Cerebellar cortex (tissue), 1 donor: ENCODE data around the gene CNOT4.
"Not testable (repeated sequence)": the region's sequence is repeated elsewhere in the genome, so short reads cannot be mapped to it uniquely, and the experiment has no call there.

Experiments
- DNase-seq: peaks from one replicate; pipeline ENCODE4 v3.0.0-alpha.2; 2015; ENCODE audit warnings: low spot score

The CNOT4 gene

GRCh38 chr7:135364206-135364605 lies 145.7 kb downstream of the CNOT4 start:
- DNase-seq, result no peak

- DNase-seq, result no peak
Observed at GRCh38 chr7:135362871-135363270, 147.0 kb downstream of the CNOT4 start.

- no peak for DNase-seq
Observed at GRCh38 chr7:135361788-135362187, 148.1 kb downstream of the CNOT4 start.

- DNase-seq, result no peak
Observed at GRCh38 chr7:135359615-135360014, 150.3 kb downstream of the CNOT4 start.

- no peak for DNase-seq
Observed at GRCh38 chr7:135355377-135356048, 154.4 kb downstream of the CNOT4 start.

- no peak for DNase-seq
Observed at GRCh38 chr7:135353832-135354231, 156.1 kb downstream of the CNOT4 start.

- no peak for DNase-seq
Observed at GRCh38 chr7:135352285-135352684, 157.6 kb downstream of the CNOT4 start.

- not testable (repeated sequence) for DNase-seq
Observed at GRCh38 chr7:135351070-135351469, 158.8 kb downstream of the CNOT4 start.

- DNase-seq, result no peak
Observed at GRCh38 chr7:135349746-135350145, 160.2 kb downstream of the CNOT4 start.

- DNase-seq, result no peak
Observed at GRCh38 chr7:135348493-135348892, 161.4 kb downstream of the CNOT4 start.

GRCh38 chr7:135343361-135343760 lies 166.5 kb downstream of the CNOT4 start:
- no peak for DNase-seq

GRCh38 chr7:135342887-135343286 lies 167.0 kb downstream of the CNOT4 start:
- peak; percentile 10 for DNase-seq

GRCh38 chr7:135341049-135341448 lies 168.9 kb downstream of the CNOT4 start:
- no peak for DNase-seq

GRCh38 chr7:135337977-135338550 lies 171.8 kb downstream of the CNOT4 start:
- no peak for DNase-seq

GRCh38 chr7:135337506-135337905 lies 172.4 kb downstream of the CNOT4 start:
- DNase-seq, result no peak

GRCh38 chr7:135335628-135336139 lies 174.2 kb downstream of the CNOT4 start:
- DNase-seq, result peak; percentile 50

- DNase-seq, result no peak
Observed at GRCh38 chr7:135334830-135335543, 174.9 kb downstream of the CNOT4 start.

GRCh38 chr7:135333946-135334345 lies 176.0 kb downstream of the CNOT4 start:
- no peak for DNase-seq

GRCh38 chr7:135333200-135333599 lies 176.7 kb downstream of the CNOT4 start:
- DNase-seq, result no peak

- DNase-seq, result no peak
Observed at GRCh38 chr7:135330088-135330487, 179.8 kb downstream of the CNOT4 start.

- no peak for DNase-seq
Observed at GRCh38 chr7:135328526-135328925, 181.4 kb downstream of the CNOT4 start.

- no peak for DNase-seq
Observed at GRCh38 chr7:135328053-135328452, 181.8 kb downstream of the CNOT4 start.

GRCh38 chr7:135327458-135327857 lies 182.4 kb downstream of the CNOT4 start:
- no peak for DNase-seq
